NCI-H2029 treated with DMSO at 0.1 percent for 48 hours (cell line): Measurements from ENCODE around the gene COL3A1.

Experiments
- DNase-seq: peaks from one replicate; lab custom pipeline; 2025; lab: John Stamatoyannopoulos, UW

The COL3A1 gene

GRCh38 chr2:189015359-189015758, 41.2 kb downstream of the COL3A1 start:
- DNase-seq: no peak

- DNase-seq: no peak
These were observed 42.2 kb downstream of the COL3A1 start for GRCh38 chr2:189016311-189016861.

- DNase-seq: no peak
These were observed 44.5 kb downstream of the COL3A1 start for GRCh38 chr2:189018631-189019030.

GRCh38 chr2:189020179-189020578, 46.0 kb downstream of the COL3A1 start:
- no peak for DNase-seq

GRCh38 chr2:189022053-189022481, 47.9 kb downstream of the COL3A1 start:
- no peak for DNase-seq

- DNase-seq: no peak
These were observed 48.3 kb downstream of the COL3A1 start for GRCh38 chr2:189022492-189022891.

GRCh38 chr2:189024901-189025618, 50.9 kb downstream of the COL3A1 start:
- DNase-seq: no peak

GRCh38 chr2:189037518-189037917, 63.3 kb downstream of the COL3A1 start:
- DNase-seq: no peak

- DNase-seq: no peak
These were observed 71.7 kb downstream of the COL3A1 start for GRCh38 chr2:189045836-189046235.

GRCh38 chr2:189046320-189046719, 72.1 kb downstream of the COL3A1 start:
- no peak for DNase-seq

- DNase-seq: no peak
These were observed 73.2 kb downstream of the COL3A1 start for GRCh38 chr2:189047171-189047888.

GRCh38 chr2:189048189-189048588, 74.0 kb downstream of the COL3A1 start:
- DNase-seq: no peak

- DNase-seq: no peak
These were observed 75.6 kb downstream of the COL3A1 start for GRCh38 chr2:189049709-189050164.

GRCh38 chr2:189050165-189050712, 76.1 kb downstream of the COL3A1 start:
- DNase-seq: no peak

- DNase-seq: no peak
These were observed 82.3 kb downstream of the COL3A1 start for GRCh38 chr2:189056200-189057106.

- DNase-seq: no peak
These were observed 83.1 kb downstream of the COL3A1 start for GRCh38 chr2:189057316-189057715.

- DNase-seq: no peak
These were observed 86.0 kb downstream of the COL3A1 start for GRCh38 chr2:189060096-189060642.
